Stimulated activated naive CD4-positive, alpha-beta T cell (primary cell): Measurements from ENCODE around the gene PCDHB12.
A peak's percentile ranks its signal among the peaks of the same experiment; 100 is the strongest.
"Not testable (repeated sequence)": the region's sequence is repeated elsewhere in the genome, so short reads cannot be mapped to it uniquely, and the experiment has no call there.

Experiments
- DNase-seq, 6 experiments: peaks; one replicate each; lab custom pipeline; 2025; lab: John Stamatoyannopoulos, UW

Gene PCDHB12

DNA sequence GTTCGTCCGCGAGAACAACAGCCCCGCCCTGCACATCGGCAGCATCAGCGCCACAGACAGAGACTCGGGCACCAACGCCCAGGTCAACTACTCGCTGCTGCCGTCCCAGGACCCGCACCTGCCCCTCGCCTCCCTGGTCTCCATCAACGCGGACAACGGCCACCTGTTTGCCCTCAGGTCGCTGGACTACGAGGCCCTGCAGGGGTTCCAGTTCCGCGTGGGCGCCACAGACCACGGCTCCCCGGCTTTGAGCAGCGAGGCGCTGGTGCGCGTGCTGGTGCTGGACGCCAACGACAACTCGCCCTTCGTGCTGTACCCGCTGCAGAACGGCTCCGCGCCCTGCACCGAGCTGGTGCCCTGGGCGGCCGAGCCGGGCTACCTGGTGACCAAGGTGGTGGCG lies 1.8 kb downstream of the PCDHB12 start:
- not testable (repeated sequence) for DNase-seq

DNA sequence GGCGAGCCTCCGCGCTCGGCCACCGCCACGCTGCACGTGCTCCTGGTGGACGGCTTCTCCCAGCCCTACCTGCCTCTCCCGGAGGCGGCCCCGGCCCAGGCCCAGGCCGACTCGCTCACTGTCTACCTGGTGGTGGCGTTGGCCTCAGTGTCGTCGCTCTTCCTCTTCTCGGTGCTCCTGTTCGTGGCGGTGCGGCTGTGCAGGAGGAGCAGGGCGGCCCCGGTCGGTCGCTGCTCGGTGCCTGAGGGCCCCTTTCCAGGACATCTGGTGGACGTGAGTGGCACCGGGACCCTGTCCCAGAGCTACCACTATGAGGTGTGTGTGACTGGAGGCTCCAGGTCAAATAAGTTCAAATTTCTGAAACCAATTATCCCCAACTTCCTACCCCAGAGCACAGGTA lies 2.3 kb downstream of the PCDHB12 start:
- not testable (repeated sequence) for DNase-seq

DNA sequence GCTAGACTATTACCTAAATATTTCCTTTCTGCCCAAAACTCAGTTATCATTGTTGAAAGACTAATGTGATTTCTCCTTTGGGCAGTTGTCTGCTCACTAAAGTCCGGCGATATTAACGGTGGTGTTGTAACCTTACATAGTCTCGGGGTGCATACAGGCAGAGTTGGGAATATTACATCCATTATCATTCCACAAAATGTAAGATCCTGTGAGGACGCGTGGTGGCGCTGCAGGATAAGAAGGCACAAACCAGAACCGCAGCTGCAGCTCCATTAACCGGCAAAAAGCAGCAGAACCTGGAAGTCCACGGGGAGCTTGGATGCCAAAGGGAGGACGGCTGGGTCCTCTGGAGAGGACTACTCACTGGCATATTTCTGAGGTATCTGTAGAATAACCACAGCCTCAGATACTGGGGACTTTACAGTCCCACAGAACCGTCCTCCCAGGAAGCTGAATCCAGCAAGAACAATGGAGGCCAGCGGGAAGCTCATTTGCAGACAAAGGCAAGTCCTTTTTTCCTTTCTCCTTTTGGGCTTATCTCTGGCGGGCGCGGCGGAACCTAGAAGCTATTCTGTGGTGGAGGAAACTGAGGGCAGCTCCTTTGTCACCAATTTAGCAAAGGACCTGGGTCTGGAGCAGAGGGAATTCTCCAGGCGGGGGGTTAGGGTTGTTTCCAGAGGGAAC lies 5.3 kb downstream of the PCDHB12 start, which contains the start of gene PCDHB13:
Gene PCDHB13 (plus strand): TSS at position 264 of the 684 bp plus-strand sequence. CDS start 205 bp downstream, at position 469.
- peak in 1 of 6 experiments; percentile 1 for DNase-seq

DNA sequence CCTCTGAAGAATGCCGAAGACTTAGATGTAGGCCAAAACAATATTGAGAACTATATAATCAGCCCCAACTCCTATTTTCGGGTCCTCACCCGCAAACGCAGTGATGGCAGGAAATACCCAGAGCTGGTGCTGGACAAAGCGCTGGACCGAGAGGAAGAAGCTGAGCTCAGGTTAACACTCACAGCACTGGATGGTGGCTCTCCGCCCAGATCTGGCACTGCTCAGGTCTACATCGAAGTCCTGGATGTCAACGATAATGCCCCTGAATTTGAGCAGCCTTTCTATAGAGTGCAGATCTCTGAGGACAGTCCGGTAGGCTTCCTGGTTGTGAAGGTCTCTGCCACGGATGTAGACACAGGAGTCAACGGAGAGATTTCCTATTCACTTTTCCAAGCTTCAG lies 6.1 kb downstream of the PCDHB12 start:
- not testable (repeated sequence) for DNase-seq

DNA sequence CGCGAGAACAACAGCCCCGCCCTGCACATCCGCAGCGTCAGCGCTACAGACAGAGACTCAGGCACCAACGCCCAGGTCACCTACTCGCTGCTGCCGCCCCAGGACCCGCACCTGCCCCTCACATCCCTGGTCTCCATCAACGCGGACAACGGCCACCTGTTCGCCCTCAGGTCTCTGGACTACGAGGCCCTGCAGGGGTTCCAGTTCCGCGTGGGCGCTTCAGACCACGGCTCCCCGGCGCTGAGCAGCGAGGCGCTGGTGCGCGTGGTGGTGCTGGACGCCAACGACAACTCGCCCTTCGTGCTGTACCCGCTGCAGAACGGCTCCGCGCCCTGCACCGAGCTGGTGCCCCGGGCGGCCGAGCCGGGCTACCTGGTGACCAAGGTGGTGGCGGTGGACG lies 7.0 kb downstream of the PCDHB12 start:
- DNase-seq: not testable (repeated sequence)

DNA sequence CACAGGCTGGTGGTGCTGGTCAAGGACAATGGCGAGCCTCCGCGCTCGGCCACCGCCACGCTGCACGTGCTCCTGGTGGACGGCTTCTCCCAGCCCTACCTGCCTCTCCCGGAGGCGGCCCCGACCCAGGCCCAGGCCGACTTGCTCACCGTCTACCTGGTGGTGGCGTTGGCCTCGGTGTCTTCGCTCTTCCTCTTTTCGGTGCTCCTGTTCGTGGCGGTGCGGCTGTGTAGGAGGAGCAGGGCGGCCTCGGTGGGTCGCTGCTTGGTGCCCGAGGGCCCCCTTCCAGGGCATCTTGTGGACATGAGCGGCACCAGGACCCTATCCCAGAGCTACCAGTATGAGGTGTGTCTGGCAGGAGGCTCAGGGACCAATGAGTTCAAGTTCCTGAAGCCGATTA lies 7.5 kb downstream of the PCDHB12 start:
- not testable (repeated sequence) for DNase-seq

DNA sequence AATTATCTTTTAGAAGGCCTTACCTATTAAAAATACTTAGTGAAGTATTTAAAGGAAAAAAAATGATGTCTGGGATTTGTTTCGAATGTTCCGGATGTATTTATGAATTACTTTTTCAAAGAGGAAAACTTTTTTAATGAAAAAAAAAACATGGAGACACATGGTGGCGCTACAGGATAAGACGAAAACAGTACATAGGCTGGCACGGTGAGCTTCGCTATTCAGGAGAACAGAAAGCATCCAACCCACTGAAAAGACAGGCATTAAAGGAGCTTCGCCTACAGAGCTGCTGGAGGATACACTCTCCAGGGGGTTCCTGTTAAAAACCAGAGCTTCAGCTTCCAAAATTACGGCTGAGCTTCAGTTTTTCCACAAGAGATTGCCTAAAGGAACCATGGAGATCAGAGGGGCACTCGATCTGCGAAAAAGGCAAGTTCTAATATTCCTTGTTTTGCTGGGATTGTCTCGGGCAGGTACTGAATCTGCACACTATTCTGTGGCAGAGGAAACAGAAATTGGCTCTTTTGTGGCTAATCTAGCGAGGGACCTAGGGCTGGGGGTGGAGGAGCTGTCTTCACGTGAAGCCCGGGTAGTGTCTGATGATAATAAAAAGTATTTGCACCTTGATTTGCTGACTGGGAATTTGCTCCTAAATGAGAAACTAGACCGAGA lies 14.7 kb downstream of the PCDHB12 start, which contains the start of gene PCDHB14:
Gene PCDHB14 (plus strand): TSS at position 232 of the 672 bp plus-strand sequence. CDS start 163 bp downstream, at position 395.
- DNase-seq: peak in 1 of 6 experiments; percentile 4

DNA sequence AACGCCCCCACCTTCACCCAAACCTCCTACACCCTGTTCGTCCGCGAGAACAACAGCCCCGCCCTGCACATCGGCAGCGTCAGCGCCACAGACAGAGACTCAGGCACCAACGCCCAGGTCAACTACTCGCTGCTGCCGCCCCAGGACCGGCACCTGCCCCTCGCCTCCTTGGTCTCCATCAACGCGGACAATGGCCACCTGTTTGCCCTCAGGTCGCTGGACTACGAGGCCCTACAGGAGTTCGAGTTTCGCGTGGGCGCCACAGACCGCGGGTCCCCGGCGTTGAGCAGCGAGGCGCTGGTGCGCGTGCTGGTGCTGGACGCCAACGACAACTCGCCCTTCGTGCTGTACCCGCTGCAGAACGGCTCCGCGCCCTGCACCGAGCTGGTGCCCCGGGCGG lies 16.3 kb downstream of the PCDHB12 start:
- not testable (repeated sequence) for DNase-seq

DNA sequence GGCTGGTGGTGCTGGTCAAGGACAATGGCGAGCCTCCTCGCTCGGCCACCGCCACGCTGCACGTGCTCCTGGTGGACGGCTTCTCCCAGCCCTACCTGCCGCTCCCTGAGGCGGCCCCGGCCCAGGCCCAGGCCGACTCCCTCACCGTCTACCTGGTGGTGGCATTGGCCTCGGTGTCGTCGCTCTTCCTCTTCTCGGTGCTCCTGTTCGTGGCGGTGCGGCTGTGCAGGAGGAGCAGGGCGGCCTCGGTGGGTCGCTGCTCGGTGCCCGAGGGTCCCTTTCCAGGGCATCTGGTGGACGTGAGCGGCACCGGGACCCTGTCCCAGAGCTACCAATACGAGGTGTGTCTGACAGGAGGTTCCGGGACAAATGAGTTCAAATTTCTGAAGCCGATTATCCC lies 16.9 kb downstream of the PCDHB12 start:
- not testable (repeated sequence) for DNase-seq

DNA sequence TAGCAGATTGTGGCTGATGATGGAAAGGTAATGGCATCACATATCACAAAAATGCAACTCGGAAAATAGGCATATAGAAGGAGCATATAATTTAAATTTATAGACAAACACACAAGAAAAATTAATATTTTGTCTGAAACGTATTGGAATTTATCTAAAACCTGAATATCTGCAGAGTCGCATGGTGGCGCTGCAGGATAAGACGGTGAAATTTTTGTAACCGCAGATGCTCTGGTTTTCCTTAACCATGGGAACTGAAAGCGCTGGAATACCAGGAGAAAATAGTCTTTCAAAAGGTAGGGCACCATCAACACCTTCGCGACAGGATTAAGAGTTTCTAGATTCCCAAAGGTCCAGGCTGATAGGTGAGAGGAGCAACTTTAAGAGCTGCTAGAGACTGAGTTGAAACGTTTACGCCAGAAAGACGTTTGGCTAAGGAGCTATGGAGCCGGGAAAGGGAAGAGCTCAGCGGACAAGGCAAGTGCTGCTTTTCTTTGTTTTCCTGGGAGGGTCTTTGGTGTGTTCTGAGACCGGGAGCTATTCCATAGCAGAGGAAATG lies 25.7 kb downstream of the PCDHB12 start:
- DNase-seq: no peak

DNA sequence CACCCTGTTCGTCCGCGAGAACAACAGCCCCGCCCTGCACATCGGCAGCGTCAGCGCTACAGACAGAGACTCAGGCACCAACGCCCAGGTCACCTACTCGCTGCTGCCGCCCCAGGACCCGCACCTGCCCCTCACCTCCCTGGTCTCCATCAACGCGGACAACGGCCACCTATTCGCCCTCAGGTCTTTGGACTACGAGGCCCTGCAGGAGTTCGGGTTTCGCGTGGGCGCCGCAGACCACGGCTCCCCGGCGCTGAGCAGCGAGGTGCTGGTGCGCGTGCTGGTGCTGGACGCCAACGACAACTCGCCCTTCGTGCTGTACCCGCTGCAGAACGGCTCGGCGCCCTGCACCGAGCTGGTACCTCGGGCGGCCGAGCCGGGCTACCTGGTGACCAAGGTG lies 27.4 kb downstream of the PCDHB12 start:
- not testable (repeated sequence) for DNase-seq

DNA sequence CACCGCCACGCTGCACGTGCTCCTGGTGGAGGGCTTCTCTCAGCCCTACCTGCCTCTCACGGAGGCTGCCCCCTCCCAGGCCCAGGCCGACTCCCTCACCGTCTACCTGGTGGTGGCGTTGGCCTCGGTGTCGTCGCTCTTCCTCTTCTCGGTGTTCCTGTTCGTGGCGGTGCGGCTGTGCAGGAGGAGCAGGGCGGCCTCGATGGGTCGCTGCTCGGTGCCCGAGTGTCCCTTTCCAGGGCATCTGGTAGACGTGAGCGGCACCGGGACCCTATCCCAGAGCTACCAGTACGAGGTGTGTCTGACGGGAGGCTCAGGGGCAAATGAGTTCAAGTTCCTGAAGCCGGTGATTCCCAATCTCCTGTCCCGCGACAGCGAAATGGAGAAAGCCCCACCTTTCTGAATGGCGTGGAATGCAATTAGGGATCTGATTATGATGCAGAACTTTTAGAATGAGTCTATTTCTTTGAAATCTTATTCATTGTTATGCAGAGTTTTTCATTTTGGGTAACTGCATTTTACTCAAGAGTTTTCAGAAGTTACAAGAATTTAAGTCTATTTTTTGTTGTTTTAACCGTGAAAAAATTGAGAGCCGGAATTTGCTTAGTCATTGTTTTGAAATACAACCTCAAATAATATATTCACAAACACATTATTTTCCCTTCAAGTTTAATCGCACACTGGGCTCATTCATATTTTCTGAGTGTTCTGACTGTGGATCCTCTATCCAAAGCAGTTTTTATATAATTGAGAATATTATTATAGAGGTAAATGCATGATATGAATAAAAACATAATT lies 28.2 kb downstream of the PCDHB12 start:
- no peak for DNase-seq

DNA sequence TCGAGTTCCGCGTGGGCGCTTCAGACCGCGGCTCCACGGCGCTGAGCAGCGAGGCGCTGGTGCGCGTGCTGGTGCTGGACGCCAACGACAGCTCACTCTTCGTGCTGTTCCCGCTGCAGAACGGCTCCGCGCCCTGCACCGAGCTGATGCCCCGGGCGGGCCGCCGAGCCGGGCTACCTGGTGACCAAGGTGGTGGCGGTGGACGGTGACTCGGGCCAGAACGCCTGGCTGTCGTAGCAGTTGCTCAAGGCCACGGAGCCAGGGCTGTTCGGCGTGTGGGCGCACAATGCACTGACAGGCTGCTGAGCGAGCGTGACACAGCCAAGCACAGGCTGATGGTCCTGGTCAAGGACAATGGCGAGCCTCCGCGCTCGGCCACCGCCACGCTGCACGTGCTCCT lies 33.0 kb downstream of the PCDHB12 start:
- DNase-seq: no peak

DNA sequence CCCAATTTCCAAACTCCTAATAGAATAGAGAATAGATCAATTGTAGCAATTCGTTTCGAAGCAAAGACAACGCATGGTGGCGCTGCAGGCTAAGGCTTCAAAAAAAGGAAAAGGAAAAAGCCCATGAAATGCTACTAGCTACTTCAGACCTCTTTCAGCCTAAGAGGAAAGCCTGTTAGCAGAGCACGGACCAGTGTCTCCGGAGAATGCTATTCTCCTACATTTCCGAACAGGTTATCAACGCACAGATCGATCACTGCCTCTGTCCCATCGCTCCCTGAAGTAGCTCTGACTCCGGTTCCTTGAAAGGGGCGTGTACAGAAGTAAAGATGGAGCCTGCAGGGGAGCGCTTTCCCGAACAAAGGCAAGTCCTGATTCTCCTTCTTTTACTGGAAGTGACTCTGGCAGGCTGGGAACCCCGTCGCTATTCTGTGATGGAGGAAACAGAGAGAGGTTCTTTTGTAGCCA lies 36.8 kb downstream of the PCDHB12 start, which contains the start of gene PCDHB15:
Gene PCDHB15 (plus strand): TSS at position 146 of the 468 bp plus-strand sequence. CDS start 184 bp downstream, at position 330.
- peak in 1 of 6 experiments; percentile 11 for DNase-seq

DNA sequence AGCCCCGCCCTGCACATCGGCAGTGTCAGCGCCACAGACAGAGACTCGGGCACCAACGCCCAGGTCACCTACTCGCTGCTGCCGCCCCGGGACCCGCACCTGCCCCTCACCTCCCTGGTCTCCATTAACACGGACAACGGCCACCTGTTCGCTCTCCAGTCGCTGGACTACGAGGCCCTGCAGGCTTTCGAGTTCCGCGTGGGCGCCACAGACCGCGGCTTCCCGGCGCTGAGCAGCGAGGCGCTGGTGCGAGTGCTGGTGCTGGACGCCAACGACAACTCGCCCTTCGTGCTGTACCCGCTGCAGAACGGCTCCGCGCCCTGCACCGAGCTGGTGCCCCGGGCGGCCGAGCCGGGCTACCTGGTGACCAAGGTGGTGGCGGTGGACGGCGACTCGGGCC lies 38.5 kb downstream of the PCDHB12 start:
- not testable (repeated sequence) for DNase-seq

DNA sequence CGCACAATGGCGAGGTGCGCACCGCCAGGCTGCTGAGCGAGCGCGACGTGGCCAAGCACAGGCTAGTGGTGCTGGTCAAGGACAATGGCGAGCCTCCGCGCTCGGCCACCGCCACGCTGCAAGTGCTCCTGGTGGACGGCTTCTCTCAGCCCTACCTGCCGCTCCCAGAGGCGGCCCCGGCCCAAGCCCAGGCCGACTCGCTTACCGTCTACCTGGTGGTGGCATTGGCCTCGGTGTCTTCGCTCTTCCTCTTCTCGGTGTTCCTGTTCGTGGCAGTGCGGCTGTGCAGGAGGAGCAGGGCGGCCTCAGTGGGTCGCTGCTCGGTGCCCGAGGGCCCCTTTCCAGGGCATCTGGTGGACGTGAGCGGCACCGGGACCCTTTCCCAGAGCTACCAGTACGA lies 38.9 kb downstream of the PCDHB12 start:
- not testable (repeated sequence) for DNase-seq

DNA sequence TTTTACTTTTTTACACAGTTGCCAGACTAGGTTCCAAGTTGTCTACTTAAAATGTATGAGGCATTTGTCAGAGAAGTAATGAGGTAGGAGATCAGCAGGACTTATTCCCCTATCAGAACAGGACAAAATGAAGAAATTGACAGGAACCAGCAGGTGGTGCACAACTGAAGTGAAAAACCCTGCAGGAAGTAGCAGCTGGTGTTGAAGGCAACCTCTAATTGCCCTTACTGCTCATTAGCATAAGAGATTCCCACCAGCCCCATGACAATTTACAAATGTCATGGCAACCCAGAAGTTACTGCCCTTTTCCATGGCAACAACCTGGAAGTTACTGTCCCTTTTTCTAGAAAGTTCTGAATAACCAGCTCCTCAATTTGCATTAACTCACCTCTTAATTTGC lies 42.1 kb downstream of the PCDHB12 start:
- DNase-seq: no peak

DNA sequence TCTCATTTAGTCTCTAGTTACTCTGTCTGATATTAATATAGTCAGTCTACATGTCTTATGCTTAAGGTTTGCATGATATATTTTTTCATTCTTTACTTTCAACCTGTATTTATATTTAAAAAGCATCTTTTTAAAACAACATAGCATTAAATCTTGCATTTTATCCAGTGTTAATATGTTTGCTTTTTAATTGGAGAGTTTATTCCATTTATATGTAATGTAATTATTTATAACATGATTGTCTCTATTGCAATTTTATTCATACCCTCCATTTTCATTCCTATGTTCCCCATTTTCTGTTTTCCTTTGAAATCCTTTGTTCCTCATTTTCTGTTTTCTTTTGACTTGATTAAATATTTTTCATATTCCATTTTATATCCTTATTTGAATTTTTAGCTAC lies 49.9 kb downstream of the PCDHB12 start:
- DNase-seq: no peak

DNA sequence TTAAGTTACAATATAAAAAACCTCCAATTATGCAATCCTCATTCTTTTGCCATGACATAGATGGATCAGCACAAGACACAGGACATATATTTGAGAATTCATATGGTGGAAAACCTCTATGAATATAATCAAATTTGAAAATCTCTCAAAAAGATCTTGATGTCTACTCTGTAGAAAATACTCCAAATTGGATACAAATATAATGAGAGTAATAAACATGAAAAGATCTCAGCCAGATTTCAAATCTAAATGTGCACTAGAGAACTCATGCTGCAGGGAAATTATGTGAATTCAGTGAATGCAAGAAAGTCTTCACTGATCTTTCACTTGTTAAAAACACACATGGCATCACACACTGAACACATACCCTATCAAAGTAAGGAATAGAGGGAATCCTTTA lies 50.4 kb downstream of the PCDHB12 start:
- DNase-seq: no peak

DNA sequence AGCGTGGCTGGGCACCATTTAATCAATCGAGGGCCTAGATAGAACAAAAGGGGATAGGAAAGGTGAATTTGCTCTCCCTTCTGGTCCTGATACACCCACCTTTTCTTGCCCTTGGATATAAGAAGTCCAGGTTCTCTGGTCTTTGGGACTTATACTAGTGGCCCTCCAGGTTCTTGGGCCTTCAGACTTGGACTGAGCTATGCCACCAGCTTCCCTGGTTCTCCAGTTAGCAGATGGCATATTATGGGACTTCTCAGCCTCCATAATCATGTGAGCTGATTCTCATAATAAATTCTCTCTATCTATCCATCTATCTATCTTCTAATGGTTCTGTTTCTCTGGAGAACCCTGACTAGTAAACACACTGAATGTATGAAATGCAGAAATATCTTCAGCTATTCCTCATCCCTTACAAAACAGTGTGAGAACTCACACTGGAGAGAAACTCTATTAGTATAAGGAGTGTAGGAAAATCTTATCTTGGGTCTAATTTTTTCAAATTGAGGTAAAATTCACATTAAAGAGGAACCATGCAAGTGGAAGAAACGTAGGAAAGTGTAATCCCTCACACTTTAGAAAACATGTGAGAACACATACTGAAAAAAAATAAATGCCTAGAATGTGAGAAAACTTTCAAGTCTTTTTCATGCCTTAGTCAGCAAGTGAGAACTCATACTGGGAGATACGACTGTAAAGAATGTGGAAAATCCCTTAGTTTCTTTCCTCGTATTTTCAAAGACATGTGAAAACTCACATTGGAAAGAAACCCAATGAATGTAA lies 52.1 kb downstream of the PCDHB12 start:
- no peak for DNase-seq

DNA sequence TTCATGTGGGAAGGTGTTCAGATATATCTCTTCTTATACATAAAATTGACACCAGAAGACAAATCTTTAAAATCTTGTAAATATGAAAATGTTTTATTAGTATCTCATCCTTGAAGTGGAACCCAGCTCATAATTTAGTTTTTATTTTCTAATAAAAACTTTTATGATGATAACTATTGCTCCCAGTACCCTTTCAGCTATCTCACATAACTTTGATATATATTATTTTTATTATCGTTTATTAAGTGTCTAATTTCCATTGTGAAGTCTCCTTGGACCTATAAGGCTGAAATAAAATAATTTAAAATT lies 52.7 kb downstream of the PCDHB12 start:
- DNase-seq: no peak
